ENCODE data around the gene STAU1.
"Not testable (repeated sequence)": the region's sequence is repeated elsewhere in the genome, so short reads cannot be mapped to it uniquely, and the experiment has no call there.

The STAU1 gene

DNA sequence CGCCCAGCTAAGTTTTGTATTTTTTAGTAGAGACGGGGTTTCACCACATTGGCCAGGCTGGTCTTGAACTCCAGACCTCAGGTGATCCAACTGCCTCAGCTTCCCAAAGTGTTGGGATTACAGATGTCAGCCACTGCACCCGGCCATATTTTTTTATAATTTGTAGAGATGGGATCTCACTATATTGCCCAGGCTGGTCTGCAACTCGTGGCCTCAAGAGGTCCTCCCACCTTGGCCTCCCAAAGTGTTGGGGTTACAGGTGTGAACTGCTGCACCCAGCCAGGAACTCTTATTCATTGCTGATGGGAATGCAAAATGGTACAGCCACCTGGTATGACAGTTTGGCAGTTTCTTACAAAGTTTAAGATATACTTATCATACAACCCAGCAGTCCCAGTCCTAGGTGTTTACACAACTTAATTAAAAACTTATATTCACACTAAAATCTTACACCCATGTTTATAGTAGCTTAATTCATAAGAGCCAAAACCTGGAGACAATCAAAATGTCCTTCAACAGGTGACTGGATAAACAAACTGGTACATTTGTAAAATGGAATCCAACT, 11.7 kb upstream of the STAU1 start:
- no peak for DNase-seq

GRCh38 chr20:49192944-49193518, 4.9 kb upstream of the STAU1 start:
- not testable (repeated sequence) for DNase-seq

DNA sequence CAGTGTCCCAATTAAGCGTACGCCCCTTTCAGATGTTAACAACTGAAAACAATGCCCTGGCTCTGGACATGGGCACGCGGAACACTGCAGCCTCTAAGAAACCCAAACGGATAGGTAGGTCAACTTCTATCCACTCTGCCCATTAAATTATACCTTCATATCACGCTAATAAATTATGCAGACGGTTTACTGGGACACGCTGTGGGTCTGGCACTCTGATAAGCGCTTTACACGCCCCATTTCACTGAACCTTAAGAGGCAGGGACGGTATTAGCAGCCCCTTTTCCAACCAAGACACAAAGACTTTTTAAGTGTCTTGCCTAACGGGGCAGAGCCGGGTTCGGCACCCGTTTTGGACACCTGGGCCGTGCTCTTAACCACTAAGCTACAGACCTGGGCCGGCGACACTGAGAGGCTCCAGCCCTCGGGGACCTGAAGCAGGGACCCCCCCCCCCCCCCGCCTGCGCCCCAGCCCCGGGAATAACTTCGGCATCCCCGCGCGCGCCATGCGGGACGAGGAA, 744 bp downstream of the STAU1 start:
- DNase-seq, result no peak

DNA sequence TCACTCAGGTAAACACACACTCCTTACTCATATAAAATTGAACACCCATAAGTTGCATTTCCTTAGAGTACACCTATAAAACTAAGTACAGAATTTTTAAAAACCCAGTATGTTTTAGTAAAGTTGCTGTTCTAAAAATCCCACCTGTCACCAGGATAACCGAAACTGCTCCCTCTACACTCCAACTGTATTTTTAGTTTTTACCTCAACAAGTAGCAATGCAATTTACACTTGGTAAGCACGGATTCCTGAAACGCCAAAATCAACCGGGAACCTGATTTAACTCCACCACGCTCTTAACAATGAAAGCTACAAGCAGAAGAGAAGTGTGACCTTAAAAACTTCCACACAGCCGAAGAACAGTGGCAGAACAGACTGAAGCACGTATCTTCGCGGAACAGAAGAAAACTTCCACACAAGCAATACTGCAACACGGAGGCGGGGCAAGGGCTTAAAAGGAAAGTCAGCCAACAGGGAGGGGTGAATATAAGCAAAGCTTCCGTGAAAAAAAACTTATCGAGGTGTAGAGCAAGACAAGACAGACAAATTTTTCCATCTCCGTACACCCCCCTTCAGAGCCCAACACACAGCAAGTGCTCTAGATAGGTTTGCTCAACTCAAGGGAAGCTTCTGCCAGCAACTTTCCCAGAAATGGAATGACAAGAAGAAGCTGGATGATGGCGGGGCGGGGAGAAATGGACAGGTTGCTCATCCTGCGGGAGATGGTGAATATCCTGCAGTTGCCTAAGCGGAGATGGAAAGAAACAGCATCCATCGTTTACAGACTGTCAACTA, 1.4 kb downstream of the STAU1 start:
- DNase-seq, result peak; percentile 29

GRCh38 chr20:49185071-49185761, 2.9 kb downstream of the STAU1 start:
- DNase-seq, result no peak

- no peak for DNase-seq
Observed at GRCh38 chr20:49184691-49185070, 3.5 kb downstream of the STAU1 start.

- not testable (repeated sequence) for DNase-seq
Observed at GRCh38 chr20:49184084-49184501, 4.0 kb downstream of the STAU1 start.

- DNase-seq, result no peak
Observed at GRCh38 chr20:49183444-49183843, 4.7 kb downstream of the STAU1 start.

DNA sequence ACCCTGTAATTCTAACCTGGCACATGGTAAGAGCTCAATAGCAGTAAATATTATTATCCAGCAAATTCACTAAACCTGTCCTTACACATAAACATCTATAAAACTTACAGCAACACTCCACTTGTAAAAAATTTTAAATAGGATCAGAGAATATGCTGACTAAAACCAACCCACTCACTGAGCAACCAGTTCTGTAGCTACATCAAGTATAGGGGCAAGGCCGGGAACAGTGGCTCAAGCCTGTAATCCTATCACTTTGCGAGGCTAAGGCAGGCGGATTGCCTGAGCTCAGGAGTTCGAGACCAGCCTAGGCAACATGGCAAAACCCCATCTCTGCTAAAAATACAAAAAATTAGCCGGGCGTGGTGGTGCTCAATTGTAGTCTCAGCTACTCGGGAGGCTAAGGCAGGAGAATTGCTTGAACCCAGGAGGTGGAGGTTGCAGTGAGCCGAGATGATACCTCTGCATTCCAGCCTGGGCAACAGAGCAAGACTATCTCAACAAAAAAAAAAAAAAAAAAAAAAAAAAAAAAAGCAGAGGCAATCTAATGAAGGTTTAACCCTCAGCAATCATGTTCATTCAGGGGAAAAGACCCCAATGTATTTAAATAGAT, 6.8 kb downstream of the STAU1 start:
- no peak for DNase-seq

DNA sequence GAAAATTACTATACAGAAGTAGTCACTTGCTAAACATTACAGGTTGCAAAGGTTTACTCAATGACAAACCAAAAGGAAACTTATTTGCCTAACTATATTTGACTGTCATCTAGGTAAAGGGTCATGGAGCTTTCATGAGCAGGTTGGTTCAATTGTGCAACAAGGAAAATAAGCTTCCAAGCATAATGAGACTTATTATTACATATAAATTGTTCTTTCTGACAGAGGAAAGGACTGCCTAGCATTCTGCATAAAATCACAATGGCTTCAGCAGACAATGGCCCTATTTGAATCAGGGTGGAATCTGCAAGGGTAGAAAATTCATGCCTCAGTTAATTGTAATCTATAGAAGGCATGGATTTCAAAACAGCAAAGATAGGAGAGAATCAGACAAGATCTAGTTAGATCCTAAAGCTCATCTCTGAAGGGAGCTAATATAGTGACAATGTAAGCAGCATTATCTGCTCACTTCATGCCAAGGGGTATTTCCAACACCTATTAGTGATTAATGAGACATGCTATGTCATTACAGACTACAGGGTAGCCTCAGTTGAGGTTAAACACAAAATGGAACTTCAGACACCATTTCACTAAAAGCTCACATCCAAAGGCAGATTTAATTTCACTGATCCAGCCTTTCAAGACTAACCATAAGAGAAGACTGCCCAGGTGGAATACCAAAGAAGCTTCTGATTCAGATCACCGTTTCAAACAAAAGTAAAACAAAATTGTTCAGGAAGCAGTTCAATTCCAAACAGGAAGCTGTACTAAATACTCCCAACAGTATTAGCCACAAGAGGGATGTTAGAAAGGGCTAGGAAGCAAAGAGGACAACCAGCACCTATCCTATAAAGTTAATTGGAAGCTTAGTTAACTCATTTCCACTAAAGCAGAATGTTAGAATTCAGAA, 8.5 kb downstream of the STAU1 start:
- DNase-seq, result no peak

GRCh38 chr20:49174183-49174582, 14.0 kb downstream of the STAU1 start:
- no peak for DNase-seq

- no peak for DNase-seq
Observed at GRCh38 chr20:49172413-49172812, 15.7 kb downstream of the STAU1 start.

GRCh38 chr20:49171909-49172308, 16.2 kb downstream of the STAU1 start:
- no peak for DNase-seq

DNA sequence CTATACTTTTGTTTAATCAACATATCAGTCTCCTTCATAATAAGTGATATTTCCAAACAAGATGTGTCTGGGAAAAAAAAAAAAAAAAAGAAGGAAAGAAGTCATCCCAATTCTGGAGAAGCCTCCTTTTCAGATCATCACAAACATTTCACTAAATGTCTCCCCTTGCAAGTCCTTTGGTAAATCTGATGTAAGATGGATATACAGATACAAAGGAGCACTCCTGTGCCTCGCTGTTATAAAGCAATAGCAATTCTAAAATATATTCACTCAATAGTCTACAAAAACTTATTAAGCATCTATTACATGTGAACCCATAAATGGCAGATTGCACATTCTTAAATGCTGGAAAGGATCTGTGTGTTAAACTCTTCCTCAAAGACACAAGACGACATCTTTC, 17.4 kb downstream of the STAU1 start:
- no peak for DNase-seq

DNA sequence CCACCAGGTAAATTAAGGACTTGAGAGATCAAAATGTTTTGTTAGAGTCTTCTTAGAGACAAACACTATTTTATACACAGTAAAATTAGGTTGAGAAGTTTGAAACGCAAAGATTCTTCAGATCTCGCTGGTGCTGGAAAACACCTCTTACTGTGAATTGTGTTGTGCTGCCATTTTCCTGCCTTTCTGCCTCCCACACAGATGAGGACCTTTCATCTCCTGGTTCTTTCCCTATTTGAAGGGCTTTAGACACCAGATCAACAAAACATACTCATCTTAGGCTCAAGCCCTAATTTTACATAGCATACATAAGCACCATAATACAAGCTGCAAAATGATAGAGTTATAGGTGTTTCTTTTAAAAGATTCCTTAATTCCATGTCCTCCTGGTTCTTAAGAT, 18.6 kb downstream of the STAU1 start:
- no peak for DNase-seq

DNA sequence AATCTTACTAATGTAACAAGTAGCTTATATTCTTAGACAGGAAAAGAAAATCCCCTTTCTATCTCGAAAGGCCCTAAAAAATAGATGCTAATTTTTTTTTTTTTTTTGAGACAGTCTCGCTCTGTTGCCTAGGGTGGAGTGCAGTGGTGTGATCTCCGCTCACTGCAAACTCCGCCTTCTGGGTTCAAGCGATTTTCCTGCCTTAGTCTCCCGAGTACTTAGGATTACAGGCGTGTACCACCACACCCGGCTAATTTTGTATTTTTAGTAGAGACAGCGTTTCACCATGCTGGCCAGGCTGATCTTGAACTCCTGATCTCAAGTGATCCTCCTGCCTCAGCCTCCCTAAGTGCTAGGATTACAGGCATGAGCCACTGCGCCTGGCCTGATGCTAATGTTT, 19.3 kb downstream of the STAU1 start:
- not testable (repeated sequence) for DNase-seq

GRCh38 chr20:49167811-49168507, 20.2 kb downstream of the STAU1 start:
- DNase-seq, result peak; percentile 11

DNA sequence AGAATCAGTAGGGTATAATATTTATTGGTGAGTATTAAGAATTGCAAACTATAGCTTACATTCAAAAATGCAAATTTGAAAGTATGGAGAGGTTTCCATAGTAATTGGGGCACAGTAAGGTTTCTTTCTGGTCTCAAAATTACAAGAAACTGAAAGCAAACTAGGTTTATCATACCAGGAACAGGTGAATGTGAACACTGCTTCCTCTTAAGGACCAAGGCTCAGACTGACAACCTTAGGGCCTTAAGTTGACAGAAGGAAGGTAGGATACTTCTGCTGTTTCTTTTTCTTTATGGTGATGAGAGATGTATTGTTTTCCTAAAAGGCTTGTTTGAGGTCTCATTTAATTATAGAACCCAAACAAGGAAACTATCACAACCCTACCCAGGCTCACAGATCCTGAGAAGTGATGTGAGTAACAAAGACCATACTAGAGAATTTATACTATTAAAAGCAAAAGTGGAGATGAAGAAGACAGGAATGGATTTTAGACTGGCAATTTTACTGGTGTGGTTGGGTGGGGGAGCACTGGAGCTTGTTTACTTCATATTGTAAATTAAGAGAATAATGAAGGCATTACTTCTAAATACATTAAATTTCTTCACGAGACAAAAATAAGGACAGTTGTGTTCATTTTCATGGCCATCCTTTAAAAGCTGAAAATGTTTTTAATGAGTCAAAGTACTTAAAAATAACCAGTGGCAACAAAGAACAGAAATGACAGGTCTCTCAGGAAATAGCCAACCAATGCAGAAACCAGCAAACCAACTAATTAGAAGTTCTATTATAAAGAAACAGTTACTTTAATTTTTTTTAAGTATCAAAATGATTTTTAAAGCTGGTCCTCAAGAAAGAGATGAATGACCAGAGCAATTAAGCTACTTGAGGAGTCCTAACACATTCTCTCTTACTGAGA, 21.3 kb downstream of the STAU1 start:
- DNase-seq, result no peak

DNA sequence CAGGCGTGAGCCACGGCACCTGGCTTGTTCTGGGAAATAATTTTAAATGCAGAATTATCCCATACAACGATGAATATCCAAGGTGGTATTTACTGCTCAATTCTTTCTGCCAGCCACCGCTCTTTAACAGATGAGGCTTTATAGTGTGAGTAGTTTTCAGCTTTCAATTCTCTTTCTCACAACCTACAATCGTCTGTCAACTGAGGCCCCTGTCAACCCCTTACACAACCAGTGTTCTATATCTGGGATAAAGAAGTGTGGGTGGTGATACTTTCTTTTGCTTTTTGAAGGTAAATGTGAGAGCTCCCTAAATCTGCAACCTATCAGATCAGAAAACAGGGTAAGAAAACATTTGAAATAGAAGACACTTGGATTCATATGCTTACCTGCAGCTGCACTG, 22.5 kb downstream of the STAU1 start:
- no peak for DNase-seq

GRCh38 chr20:49163696-49164095, 24.4 kb downstream of the STAU1 start:
- no peak for DNase-seq

All from fibroblast of upper back skin (primary cell).